ENCODE measurements around the gene PLP1.
A peak's percentile ranks its signal among the peaks of the same experiment; 100 is the strongest.
"Not testable (repeated sequence)": the region's sequence is repeated elsewhere in the genome, so short reads cannot be mapped to it uniquely, and the experiment has no call there.

The PLP1 gene

GRCh38 chrX:103805860-103806259, 29.2 kb downstream of the PLP1 start:
- H3K4me3 ChIP-seq (ENCODE audit: low read depth, low read length) = no peak overlapping the region
- DNase-seq (ENCODE audit: low read depth) = no peak
- TF ChIP-seq, protein P1, sequence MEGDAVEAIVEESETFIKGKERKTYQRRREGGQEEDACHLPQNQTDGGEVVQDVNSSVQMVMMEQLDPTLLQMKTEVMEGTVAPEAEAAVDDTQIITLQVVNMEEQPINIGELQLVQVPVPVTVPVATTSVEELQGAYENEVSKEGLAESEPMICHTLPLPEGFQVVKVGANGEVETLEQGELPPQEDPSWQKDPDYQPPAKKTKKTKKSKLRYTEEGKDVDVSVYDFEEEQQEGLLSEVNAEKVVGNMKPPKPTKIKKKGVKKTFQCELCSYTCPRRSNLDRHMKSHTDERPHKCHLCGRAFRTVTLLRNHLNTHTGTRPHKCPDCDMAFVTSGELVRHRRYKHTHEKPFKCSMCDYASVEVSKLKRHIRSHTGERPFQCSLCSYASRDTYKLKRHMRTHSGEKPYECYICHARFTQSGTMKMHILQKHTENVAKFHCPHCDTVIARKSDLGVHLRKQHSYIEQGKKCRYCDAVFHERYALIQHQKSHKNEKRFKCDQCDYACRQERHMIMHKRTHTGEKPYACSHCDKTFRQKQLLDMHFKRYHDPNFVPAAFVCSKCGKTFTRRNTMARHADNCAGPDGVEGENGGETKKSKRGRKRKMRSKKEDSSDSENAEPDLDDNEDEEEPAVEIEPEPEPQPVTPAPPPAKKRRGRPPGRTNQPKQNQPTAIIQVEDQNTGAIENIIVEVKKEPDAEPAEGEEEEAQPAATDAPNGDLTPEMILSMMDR (IDR thresholded peaks at IDR 0.05; ENCODE audit: control insufficient read depth, extremely low read depth, insufficient read depth) = no peak

- no peak for DNase-seq (ENCODE audit: low read depth)
These were observed 30.3 kb downstream of the PLP1 start for GRCh38 chrX:103806862-103807474.

DNA sequence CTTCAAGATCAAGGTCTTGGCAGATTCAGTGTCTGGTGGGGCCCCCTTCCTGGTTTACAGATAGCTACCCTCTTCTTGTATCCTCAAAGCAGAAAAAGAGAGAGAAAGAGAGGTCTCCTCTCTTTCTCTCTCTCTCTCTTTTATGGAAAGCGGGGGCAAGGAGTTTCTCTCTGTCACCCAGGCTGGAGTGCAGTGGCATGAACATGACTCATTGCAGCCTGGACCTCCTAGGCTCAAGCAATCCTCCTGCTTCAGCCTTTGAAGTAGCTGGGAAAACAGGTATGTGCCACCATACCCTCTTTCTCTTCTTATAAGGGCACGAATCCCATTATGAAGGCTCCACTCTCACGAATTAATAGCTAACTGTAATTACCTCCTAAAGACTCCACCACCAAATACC, 35.2 kb downstream of the PLP1 start:
- no peak overlapping the region for H3K4me3 ChIP-seq (ENCODE audit: low read depth, low read length)
- no peak for DNase-seq (ENCODE audit: low read depth)
- TF ChIP-seq, protein P1 (IDR thresholded peaks at IDR 0.05; ENCODE audit: control insufficient read depth, extremely low read depth, insufficient read depth) = no peak

More at GRCh38 chrX:103806862-103807474, 30.3 kb downstream of the PLP1 start:
- no peak overlapping the region for H3K4me3 ChIP-seq (ENCODE audit: low read depth, low read length)
- TF ChIP-seq, protein P1 (IDR thresholded peaks at IDR 0.05; ENCODE audit: control insufficient read depth, extremely low read depth, insufficient read depth) = no peak

DNA sequence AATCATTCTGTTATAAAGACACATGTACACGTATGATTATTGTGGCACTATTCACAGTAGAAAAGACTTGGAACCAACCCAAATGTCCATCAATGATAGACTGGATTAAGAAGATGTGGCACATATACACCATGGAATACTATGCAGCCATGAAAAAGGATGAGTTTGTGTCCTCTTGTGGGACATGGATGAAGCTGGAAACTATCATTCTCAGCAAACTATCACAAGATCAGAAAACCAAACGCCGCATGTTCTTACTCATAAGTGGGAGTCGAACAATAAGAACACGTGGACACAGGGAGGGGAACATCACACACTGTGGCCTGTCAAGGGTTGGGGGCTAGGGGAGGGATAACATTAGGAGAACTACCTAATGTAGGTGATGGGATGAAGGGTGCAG, 40.5 kb downstream of the PLP1 start:
- DNase-seq (ENCODE audit: low read depth) = not testable (repeated sequence)

DNA sequence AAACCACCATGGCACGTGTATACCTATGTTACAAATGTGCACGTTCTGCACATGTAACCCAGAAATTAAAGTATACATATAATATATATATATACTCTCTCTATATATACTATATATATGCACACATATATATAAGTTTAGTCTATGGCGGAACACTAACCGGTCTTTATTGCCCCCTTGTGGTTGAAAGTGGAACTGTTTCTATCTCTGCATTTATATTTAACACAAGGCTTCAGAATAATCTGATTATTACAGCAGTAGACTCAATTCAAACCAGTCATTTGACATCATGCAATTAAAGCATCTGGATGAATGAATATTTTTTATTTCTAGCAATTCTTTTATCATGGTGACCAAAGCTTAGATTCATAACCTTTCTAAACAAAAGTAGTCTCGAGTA, 40.9 kb downstream of the PLP1 start:
- peak; percentile 17 for DNase-seq (ENCODE audit: low read depth)
- no peak overlapping the region for H3K4me3 ChIP-seq (ENCODE audit: low read depth, low read length)
- TF ChIP-seq, protein P1 (IDR thresholded peaks at IDR 0.05; ENCODE audit: control insufficient read depth, extremely low read depth, insufficient read depth) = peak; percentile 44

More for the DNA sequence above, 40.5 kb downstream of the PLP1 start:
- H3K4me3 ChIP-seq (ENCODE audit: low read depth, low read length) = not testable (repeated sequence)

DNA sequence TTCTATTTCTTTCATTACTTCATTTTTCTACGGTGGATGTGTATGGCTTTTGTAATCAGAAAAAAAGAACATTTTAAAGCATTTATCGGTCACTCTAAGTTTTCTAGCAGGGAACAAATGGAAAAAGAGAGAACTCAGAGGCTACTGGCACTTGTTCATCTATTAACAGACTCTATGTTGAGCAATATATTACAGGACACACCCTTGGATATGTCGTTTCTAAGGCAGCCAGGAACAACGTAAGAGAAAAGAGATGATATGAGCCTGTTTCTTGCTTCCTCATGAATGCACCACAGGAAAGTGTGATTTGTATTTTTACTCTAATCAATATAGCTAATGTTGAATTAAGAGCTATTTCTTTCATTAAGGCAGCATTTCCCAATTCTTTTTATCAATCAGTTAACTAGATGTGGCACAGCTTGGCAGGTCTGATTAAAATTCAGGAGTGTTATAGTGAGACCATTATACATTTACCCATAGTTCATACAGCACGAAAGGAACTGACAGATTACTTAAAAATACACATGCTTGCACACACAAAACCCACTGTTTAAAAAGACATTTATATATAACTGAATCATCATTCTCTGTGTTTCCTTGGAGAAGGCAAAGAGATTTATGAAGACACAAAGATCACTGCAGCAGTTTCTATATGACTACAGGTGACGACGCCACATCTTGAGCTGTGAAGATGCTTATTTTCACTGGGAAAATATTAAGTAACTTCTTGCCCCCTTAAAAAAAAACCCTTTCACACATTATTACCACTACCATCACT, 42.4 kb downstream of the PLP1 start:
- no peak overlapping the region for H3K4me3 ChIP-seq (ENCODE audit: low read depth, low read length)
- TF ChIP-seq, protein P1 (IDR thresholded peaks at IDR 0.05; ENCODE audit: control insufficient read depth, extremely low read depth, insufficient read depth) = no peak
- DNase-seq (ENCODE audit: low read depth) = no peak

DNA sequence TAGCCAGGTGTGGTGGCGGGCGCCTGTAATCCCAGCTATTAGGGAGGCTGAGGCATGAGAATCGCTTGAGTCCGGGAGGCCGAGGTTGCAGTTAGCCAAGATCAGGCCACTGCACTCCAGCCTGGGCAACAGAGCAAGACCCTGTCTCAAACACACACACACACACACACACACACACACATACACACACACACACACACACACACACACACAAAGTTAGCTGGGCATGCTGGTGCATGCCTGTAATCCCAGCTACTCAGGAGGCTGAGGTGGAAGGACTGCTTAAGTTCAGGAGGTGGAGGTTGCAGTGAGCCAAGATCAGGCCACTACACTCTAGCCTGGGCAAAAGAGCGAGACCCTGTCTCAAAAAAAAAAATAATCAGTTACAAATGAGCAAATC, 44.2 kb downstream of the PLP1 start:
- H3K4me3 ChIP-seq (ENCODE audit: low read depth, low read length); DNase-seq (ENCODE audit: low read depth): not testable (repeated sequence)

DNA sequence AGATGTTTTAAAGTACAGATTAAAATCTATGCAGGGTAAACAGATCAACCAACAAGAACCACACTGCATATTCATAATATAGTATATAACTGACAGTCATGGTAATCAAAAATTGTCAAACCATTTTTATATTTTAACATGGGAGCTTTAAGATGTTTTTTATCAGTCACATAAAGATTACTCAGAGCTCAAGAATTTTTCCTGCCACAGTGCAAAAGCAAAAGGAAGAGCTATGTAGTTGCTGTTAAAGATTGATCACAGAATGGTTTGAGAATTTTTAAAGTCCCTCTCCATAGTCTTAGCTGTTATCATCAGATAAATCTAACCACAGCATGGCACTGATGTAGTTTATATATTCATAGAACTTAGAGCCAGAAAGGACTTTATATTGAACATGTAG, 47.0 kb downstream of the PLP1 start:
- no peak for DNase-seq (ENCODE audit: low read depth)
- TF ChIP-seq, protein P1 (IDR thresholded peaks at IDR 0.05; ENCODE audit: control insufficient read depth, extremely low read depth, insufficient read depth) = no peak
- H3K4me3 ChIP-seq (ENCODE audit: low read depth, low read length) = no peak overlapping the region
